ENCODE data around the gene SDCCAG8. TPM values are rescaled to one million over a fixed set of nuclear protein-coding genes. Genes with fewer than 3 reads are reported as not detected.

The SDCCAG8 gene
- total and polyA plus RNA-seq, 2 of the 8 experiments (the other 6 are each of a cell fraction or from before 2014, with no cell fraction given) = 15.6 to 21.0 TPM

- no peak overlapping the region for H4K5ac ChIP-seq (ENCODE audit: insufficient read length, low read depth, low read length)
- no peak overlapping the region for H2AFZ ChIP-seq (ENCODE audit: low read length)
- POLR2A ChIA-PET (ENCODE audit: partially characterized antibody) = no interaction called here
- H3K79me2 ChIP-seq (ENCODE audit: control insufficient read depth in 1 of 2, insufficient read depth in 2 of 2, low read length in 2 of 2) = no peaks in the 10 kb centered on the region
- H3K18ac ChIP-seq (ENCODE audit: extremely low read depth, low read length) = no peak overlapping the region
- no peak overlapping the region for H2BK15ac ChIP-seq (ENCODE audit: low read length)
- H3K27ac ChIP-seq (ENCODE audit: low read depth, low read length) = no peak overlapping the region
- H2BK120ac ChIP-seq (replicated peaks; ENCODE audit: low read depth, low read length) = no peak overlapping the region
- 99% methylated on average over 3 of the region's 3 CpGs; no CpG with 5 or more reads in 1 of the 2 experiments for WGBS, 2 experiments (ENCODE audit: extremely low coverage in 1 of 2, insufficient coverage in 1 of 2, insufficient read length in 1 of 2, insufficient replicate concordance in 2 of 2, low coverage in 1 of 2, low lambda C conversion rate in 2 of 2, missing lambda C conversion rate in 1 of 2)
- no peaks in the 10 kb centered on the region for H3K79me1 ChIP-seq (ENCODE audit: low read depth, low read length)
- H3K9me3 ChIP-seq (ENCODE audit: insufficient read depth in 2 of 2, low read depth in 1 of 2, low read length in 1 of 2) = no peaks in the 10 kb centered on the region
- no peak overlapping the region for H3K9ac ChIP-seq (replicated peaks in 1 of 4; ENCODE audit: extremely low read depth in 1 of 4, low read depth in 3 of 4, low read length in 3 of 4)
- no peak overlapping the region for H4K8ac ChIP-seq (ENCODE audit: extremely low read depth, insufficient read depth, low read length)
- no peak overlapping the region for H3K14ac ChIP-seq (ENCODE audit: insufficient read length)
- H3K23me2 ChIP-seq (ENCODE audit: low read depth, low read length) = no peaks in the 10 kb centered on the region
- H3K27me3 ChIP-seq (replicated peaks in 1 of 4; ENCODE audit: control insufficient read depth in 3 of 4, extremely low read depth in 1 of 4, insufficient read depth in 3 of 4, low read length in 3 of 4) = no peaks in the 10 kb centered on the region
- H3K4me3 ChIP-seq (ENCODE audit: extremely low read depth in 1 of 4, insufficient read depth in 2 of 4, low read depth in 3 of 4, low read length in 4 of 4) = no peak overlapping the region
- H3K4me1 ChIP-seq (replicated peaks in 1 of 4; ENCODE audit: control insufficient read depth in 3 of 4, insufficient read depth in 4 of 4, low read length in 3 of 4) = no peaks in the 10 kb centered on the region
- H3K23ac ChIP-seq (ENCODE audit: insufficient read length) = no peak overlapping the region
- no peak overlapping the region for H3K56ac ChIP-seq (replicated peaks; ENCODE audit: insufficient read length, low read depth, low read length)
- H4K20me1 ChIP-seq (replicated peaks in 1 of 2; ENCODE audit: control insufficient read depth in 1 of 2, insufficient read depth in 2 of 2, low read length in 2 of 2) = no peaks in the 10 kb centered on the region
- no peak for FAIRE-seq
- H3K4ac ChIP-seq (replicated peaks; ENCODE audit: insufficient read length, low read depth, low read length) = no peak overlapping the region
- no peak overlapping the region for H2BK20ac ChIP-seq (ENCODE audit: low read length)
- no peak overlapping the region for H3K4me2 ChIP-seq (ENCODE audit: insufficient read depth in 1 of 2, low read depth in 2 of 2, low read length in 2 of 2)
- H2BK12ac ChIP-seq (ENCODE audit: low read depth, low read length) = no peak overlapping the region
- H2AK5ac ChIP-seq (ENCODE audit: low read depth, low read length) = no peak overlapping the region
- CTCF ChIA-PET (ENCODE audit: partially characterized antibody) = no interaction called here
- H2BK5ac ChIP-seq (ENCODE audit: low read depth, low read length) = no peak overlapping the region
- H3K36me3 ChIP-seq (ENCODE audit: control insufficient read depth in 2 of 4, insufficient read depth in 4 of 4, low read length in 3 of 4) = no peaks in the 10 kb centered on the region
- no peak for DNase-seq (ENCODE audit: low read depth in 1 of 2, low spot score in 2 of 2)
- H4K91ac ChIP-seq (replicated peaks; ENCODE audit: insufficient read length, low read length) = no peak overlapping the region
- TF ChIP-seq E2F6 (IDR thresholded peaks at IDR 0.05) (no peak), SUZ12 (IDR thresholded peaks at IDR 0.05; ENCODE audit: low read length) (no peak), CREB1 (IDR thresholded peaks at IDR 0.05) (no peak), RBBP5 (IDR thresholded peaks at IDR 0.05; ENCODE audit: borderline replicate concordance, low read depth, low read length) (no peak), NANOG (IDR thresholded peaks at IDR 0.05; ENCODE audit: insufficient read depth, low read depth, low read length, poor library complexity, severe bottlenecking) (no peak), TCF12 (IDR thresholded peaks at IDR 0.05; ENCODE audit: low read depth, low read length) (no peak), TEAD4 (IDR thresholded peaks at IDR 0.05; ENCODE audit: low read depth, low read length) (no peak), SIRT6 (IDR thresholded peaks at IDR 0.05; ENCODE audit: low read length) (no peak), POU5F1 (IDR thresholded peaks at IDR 0.05; ENCODE audit: low read depth, low read length) (no peak), USF2 (IDR thresholded peaks at IDR 0.05; ENCODE audit: low read length) (no peak), FOSL1 (IDR thresholded peaks at IDR 0.05; ENCODE audit: insufficient read depth, low read depth, low read length) (no peak), JUN (IDR thresholded peaks at IDR 0.05; ENCODE audit: low read depth, low read length) (no peak), TBP (IDR thresholded peaks at IDR 0.05; ENCODE audit: low read depth, low read length) (no peak), EZH2 (IDR thresholded peaks at IDR 0.05; ENCODE audit: low read depth, low read length, severe bottlenecking) (no peak)
Observed at GRCh38 chr1:243428084-243428483, 172.2 kb downstream of the SDCCAG8 start.

All from H1 (cell line).